AG04449 (cell line): Measurements from ENCODE around the gene NPS.

Experiments
- CTCF ChIA-PET: fragments of 350-600 bp; formaldehyde crosslinking; extraction: SDS; loops from one replicate; lab custom pipeline; 2021; ENCODE audit warnings: antibody characterized with exemption; lab: Yijun Ruan, JAX
- POLR2A ChIA-PET: fragments of 400-600, 350-600 bp; formaldehyde crosslinking; extraction: SDS; loops from one replicate; lab custom pipeline; 2020; ENCODE audit warnings: antibody characterized with exemption, inconsistent platforms; lab: Yijun Ruan, JAX
- DNase-seq: peaks from one replicate; pipeline ENCODE4 v3.0.0-alpha.2; 2010; ENCODE audit warnings: low read depth, low spot score
- H3K4me3 ChIP-seq: 2 replicates; pipeline ENCODE4 v1.5.1; 2011; ENCODE audit warnings: low read depth, mild to moderate bottlenecking, control low read depth, low read length
- TF ChIP-seq, protein P1 (sequence below): IDR thresholded peaks from one replicate; pipeline ENCODE4 v1.5.1; 2011; ENCODE audit warnings: mild to moderate bottlenecking, moderate library complexity, low read length, control low read depth, inconsistent platforms; ENCODE audit not compliant: insufficient read depth; ENCODE audit errors: missing control alignments

The NPS gene

GRCh38 chr10:127524908-127525665 lies 24.0 kb upstream of the NPS start:
- TF ChIP-seq, protein P1, sequence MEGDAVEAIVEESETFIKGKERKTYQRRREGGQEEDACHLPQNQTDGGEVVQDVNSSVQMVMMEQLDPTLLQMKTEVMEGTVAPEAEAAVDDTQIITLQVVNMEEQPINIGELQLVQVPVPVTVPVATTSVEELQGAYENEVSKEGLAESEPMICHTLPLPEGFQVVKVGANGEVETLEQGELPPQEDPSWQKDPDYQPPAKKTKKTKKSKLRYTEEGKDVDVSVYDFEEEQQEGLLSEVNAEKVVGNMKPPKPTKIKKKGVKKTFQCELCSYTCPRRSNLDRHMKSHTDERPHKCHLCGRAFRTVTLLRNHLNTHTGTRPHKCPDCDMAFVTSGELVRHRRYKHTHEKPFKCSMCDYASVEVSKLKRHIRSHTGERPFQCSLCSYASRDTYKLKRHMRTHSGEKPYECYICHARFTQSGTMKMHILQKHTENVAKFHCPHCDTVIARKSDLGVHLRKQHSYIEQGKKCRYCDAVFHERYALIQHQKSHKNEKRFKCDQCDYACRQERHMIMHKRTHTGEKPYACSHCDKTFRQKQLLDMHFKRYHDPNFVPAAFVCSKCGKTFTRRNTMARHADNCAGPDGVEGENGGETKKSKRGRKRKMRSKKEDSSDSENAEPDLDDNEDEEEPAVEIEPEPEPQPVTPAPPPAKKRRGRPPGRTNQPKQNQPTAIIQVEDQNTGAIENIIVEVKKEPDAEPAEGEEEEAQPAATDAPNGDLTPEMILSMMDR = no peak

GRCh38 chr10:127525686-127526085 lies 23.4 kb upstream of the NPS start:
- ChIA-PET POLR2A (no interaction called here), CTCF (no interaction called here)
- DNase-seq = no peak
- no peak overlapping the region for H3K4me3 ChIP-seq
- TF ChIP-seq, protein P1 = no peak

More at GRCh38 chr10:127524908-127525665, 24.0 kb upstream of the NPS start:
- CTCF ChIA-PET = no interaction called here
- no peak overlapping the region for H3K4me3 ChIP-seq
- POLR2A ChIA-PET = no interaction called here
- no peak for DNase-seq

DNA sequence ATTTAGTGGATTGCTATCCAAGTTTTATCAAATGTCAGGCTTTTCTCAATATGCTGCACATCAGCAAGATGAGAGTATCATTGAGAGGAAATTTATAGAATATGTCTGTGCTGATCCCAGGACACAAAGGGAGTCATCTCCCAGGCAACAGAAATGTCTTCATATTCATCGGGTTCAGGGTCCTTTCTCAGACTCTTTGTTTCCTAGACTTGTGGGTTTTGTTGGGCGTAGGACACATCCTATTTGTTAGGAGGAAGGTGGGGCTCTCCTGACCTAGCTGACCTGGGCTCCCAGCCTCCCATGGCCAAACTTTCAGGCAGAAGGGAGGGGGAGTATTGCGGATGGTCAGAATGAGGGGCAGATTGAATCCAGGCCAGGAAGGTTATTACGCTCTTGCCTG lies 22.9 kb upstream of the NPS start:
- DNase-seq = no peak
- no peak overlapping the region for H3K4me3 ChIP-seq
- CTCF ChIA-PET = no interaction called here
- TF ChIP-seq, protein P1 = no peak
- POLR2A ChIA-PET = no interaction called here

DNA sequence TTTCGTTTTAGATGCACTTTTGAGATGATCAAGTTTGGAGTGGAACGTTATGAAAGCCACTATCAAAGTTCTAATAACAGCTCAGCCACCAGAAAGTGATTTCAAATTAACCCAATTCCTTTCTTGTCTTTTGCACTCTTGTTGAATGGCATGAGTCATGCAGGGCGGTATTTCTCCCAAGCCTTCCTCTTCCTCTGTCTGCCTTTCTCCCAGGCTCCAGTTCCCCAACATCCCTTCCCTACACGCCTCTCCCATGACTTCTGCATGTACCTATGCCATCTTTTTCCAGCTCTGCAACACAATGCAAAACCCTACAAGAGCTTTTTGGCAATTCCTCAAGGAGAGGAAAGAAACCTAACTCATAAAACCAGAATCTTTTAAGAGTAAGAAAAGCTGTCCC lies 21.8 kb upstream of the NPS start:
- ChIA-PET POLR2A (no interaction called here), CTCF (no interaction called here)
- no peak overlapping the region for H3K4me3 ChIP-seq
- no peak for DNase-seq
- TF ChIP-seq, protein P1 = no peak

DNA sequence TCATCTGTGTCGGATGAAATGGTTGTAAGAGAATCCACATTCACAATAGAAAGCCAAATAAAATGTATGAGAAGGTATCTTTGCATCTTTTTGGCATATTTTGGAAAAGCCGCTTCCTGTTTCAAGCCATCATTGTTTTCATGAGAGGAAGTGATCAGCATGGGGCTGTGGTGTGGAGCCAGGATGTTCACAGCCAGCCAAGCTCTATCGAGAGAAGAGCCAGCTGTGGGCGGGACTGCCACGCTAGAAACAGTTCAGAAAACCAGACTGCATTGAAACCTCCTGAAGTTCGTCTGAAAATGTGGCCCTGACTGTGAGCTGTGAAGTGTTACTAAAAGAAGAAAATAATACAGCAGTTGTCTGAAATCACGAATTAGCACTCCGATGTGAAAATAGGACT lies 21.2 kb upstream of the NPS start:
- TF ChIP-seq, protein P1 = no peak
- ChIA-PET CTCF (no interaction called here), POLR2A (no interaction called here)
- H3K4me3 ChIP-seq = no peak overlapping the region
- no peak for DNase-seq

- TF ChIP-seq, protein P1 = no peak
- ChIA-PET CTCF (no interaction called here), POLR2A (no interaction called here)
- no peak for DNase-seq
- no peak overlapping the region for H3K4me3 ChIP-seq
Measured at GRCh38 chr10:127532193-127532592, 16.9 kb upstream of the NPS start.
